C4-2B (cell line): ENCODE results near the gene KSR2.
"Not testable (repeated sequence)": the region's sequence is repeated elsewhere in the genome, so short reads cannot be mapped to it uniquely, and the experiment has no call there.

Experiments
- H3K27ac ChIP-seq: fragments of 450-650 bp; 2 replicates; pipeline ENCODE4 v1.5.1; 2017
- ZFX ChIP-seq: fragments of 450-650 bp; IDR thresholded peaks from 2 replicates; pipeline ENCODE4 v1.6.1; 2017
- TF ChIP-seq, protein P1 (sequence below): fragments of 450-650 bp; conservative IDR thresholded peaks from 2 replicates; pipeline ENCODE4 v1.5.1; 2017; ENCODE audit warnings: mild to moderate bottlenecking

The KSR2 gene

DNA sequence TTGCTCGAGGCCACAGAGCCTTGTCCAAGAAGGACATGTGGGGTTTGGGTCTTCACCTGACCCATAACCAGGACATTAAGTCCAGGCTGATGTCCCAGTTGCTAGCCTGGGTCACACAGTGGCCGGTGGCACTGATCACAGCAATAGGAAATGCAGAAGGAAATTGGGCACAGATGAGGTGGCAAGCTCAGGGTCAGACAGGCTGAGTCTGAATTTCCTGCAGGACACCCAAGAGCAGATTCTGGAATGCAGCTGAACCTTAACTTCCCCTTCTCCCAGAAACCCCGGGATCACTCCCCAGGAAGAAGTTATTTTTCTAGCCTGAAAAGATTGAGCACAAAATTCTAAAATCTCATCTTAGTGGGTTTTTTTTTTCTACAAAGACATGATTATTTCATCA is 199.9 kb downstream of the KSR2 start:
- TF ChIP-seq, protein P1, sequence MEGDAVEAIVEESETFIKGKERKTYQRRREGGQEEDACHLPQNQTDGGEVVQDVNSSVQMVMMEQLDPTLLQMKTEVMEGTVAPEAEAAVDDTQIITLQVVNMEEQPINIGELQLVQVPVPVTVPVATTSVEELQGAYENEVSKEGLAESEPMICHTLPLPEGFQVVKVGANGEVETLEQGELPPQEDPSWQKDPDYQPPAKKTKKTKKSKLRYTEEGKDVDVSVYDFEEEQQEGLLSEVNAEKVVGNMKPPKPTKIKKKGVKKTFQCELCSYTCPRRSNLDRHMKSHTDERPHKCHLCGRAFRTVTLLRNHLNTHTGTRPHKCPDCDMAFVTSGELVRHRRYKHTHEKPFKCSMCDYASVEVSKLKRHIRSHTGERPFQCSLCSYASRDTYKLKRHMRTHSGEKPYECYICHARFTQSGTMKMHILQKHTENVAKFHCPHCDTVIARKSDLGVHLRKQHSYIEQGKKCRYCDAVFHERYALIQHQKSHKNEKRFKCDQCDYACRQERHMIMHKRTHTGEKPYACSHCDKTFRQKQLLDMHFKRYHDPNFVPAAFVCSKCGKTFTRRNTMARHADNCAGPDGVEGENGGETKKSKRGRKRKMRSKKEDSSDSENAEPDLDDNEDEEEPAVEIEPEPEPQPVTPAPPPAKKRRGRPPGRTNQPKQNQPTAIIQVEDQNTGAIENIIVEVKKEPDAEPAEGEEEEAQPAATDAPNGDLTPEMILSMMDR, result no peak
- TF ChIP-seq ZFX, result no peak
- no peak overlapping the region for H3K27ac ChIP-seq

- TF ChIP-seq, protein P1, result no peak
- no peak for TF ChIP-seq ZFX
- H3K27ac ChIP-seq, result no peak overlapping the region
Observed at GRCh38 chr12:117766008-117766407, 202.8 kb downstream of the KSR2 start.

DNA sequence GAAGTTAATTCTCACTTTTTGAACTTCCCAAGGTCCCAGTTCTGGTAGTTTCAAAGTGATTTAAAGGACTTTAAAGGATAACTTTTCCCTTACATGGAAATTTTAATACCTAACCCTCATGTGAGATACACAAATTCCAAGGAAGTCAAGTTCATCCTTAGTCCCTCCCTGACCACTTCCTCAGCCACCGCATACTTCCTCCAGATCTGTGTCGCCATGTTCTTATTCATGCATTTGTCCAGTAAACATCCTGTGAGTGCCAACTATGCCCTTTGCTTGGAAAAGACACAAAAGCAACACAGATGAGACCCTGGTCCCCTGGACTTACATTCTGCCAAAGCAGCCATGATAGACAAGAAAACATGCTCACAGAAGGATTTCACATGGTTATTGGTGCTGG is 206.6 kb downstream of the KSR2 start:
- TF ChIP-seq ZFX, result no peak
- TF ChIP-seq, protein P1, result no peak
- H3K27ac ChIP-seq, result no peak overlapping the region

DNA sequence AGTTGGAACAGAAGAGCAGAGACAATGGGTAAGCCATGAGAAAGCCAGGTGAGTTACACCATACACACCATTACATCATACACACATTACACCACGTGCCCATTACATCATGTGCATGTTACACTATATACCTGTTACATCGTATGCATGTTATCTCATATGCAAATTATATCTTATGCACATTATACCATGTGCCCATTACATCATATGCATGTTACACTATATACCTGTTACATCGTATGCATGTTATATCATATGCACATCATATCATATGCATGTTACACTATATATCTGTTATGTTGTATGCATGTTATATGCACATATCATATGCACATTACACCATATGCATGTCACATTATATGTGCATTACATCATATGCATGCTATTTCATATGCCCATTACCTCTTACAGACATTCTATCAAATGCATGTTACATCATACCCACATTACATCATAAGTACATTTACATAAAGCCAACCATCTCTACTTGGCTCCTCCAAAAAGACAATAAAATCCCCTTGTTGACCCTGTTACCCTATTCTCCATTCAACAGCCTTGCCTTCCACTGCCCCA is 207.2 kb downstream of the KSR2 start:
- no peak overlapping the region for H3K27ac ChIP-seq
- no peak for TF ChIP-seq ZFX
- TF ChIP-seq, protein P1, result no peak

- TF ChIP-seq ZFX, result no peak
- TF ChIP-seq, protein P1, result no peak
- H3K27ac ChIP-seq, result no peak overlapping the region
Observed at GRCh38 chr12:117760990-117761389, 207.8 kb downstream of the KSR2 start.

GRCh38 chr12:117750657-117751056 is 218.1 kb downstream of the KSR2 start:
- no peak overlapping the region for H3K27ac ChIP-seq

DNA sequence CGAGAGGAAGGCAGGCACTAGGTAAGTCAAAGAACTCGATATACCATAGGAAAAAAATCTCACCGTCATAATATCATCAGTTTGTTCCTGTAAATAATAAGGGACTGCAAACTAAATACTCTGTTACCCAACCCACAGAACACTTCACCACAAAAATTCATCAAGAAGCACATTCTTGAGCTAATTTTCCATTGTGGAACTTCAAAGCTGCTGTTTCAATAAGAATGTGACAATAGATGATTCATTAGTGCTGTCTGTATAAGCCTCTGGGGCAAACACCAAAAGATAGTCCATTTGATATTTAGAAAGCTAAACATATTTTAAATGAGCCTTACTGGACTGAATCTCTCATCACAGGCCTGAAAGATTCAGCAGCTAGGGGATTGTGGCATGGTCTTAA is 219.4 kb downstream of the KSR2 start:
- H3K27ac ChIP-seq, result no peak overlapping the region
- TF ChIP-seq, protein P1, result no peak
- no peak for TF ChIP-seq ZFX

More at GRCh38 chr12:117750657-117751056, 218.1 kb downstream of the KSR2 start:
- TF ChIP-seq, protein P1, result no peak
- no peak for TF ChIP-seq ZFX

DNA sequence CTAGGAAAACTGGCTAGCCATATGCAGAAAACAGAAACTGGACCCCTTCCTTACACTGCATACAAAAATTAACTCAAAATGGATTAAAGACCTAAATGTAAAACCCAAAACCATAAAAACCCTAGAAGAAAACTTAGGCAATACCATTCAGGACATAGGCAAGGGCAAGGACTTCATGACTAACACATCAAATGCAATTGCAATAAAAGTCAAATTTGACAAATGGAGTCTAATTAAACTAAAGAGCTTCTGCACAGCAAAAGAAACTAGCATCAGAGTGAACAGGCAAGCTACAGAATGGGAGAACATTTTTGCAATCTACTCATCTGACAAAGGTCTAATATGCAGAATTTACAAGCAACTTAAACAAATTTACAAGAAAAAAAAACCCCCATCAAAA is 222.4 kb downstream of the KSR2 start:
- H3K27ac ChIP-seq, result not testable (repeated sequence)
